Hepatic stellate cell (primary cell): ENCODE data around the gene LIN7A.

ENCODE experiments used
- DNase-seq: peaks from one replicate; pipeline ENCODE4 v3.0.0; 2011; ENCODE audit warnings: low spot score

Gene LIN7A

GRCh38 chr12:80749456-80749855 lies 188.3 kb downstream of the LIN7A start:
- DNase-seq, result no peak

- DNase-seq, result no peak
These were observed 189.9 kb downstream of the LIN7A start for GRCh38 chr12:80747800-80748199.

- no peak for DNase-seq
These were observed 191.8 kb downstream of the LIN7A start for GRCh38 chr12:80745851-80746505.
